ENCODE measurements around the gene AQP5.

The AQP5 gene

DNA sequence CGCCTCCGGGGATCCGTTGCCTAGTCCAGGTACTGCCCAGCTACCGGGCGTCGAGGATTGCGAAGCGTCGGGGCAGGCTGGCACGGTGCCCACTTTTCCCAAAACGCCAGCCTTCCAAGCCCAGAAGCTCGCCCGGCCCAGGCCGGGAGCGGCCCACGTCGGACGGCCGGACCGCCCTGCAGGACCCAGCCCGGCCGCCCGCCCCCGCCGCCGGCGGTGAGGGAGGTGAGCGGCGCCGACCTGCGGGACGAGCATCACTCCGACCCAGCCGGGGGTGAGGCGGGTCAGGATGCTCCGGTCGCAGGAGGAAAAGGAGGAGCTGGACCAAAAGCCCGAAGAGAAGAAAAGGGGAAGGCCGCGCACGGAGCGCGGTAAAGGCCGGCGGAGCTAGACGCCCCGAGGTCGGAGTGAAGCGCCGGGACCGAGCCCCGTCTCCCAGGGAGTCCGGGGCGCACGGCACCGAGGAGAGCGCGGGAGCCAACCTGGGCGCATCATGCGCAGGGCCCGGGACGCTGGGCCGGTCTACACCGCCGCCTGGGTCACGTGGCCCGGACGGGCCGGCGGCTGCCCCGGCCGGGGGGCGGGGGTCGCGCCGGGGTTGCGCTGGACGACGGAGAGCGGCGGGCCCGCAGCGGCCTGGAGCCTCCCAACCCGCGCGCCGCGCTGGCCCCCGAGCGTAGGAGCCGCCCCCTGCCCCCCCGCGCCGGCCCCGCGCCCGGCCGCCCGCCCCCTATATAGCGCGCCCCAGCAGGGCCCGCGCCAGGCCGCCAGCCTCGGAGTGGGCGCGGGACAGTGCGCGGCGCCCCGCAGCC, at the start of gene AQP5:
AQP5 (plus strand) TSS at position 762 of the 812 bp plus-strand sequence. CDS start 146 bp downstream, outside the sequence.
- no peak for DNase-seq (ENCODE audit: low read depth)
- TF ChIP-seq, protein P1, sequence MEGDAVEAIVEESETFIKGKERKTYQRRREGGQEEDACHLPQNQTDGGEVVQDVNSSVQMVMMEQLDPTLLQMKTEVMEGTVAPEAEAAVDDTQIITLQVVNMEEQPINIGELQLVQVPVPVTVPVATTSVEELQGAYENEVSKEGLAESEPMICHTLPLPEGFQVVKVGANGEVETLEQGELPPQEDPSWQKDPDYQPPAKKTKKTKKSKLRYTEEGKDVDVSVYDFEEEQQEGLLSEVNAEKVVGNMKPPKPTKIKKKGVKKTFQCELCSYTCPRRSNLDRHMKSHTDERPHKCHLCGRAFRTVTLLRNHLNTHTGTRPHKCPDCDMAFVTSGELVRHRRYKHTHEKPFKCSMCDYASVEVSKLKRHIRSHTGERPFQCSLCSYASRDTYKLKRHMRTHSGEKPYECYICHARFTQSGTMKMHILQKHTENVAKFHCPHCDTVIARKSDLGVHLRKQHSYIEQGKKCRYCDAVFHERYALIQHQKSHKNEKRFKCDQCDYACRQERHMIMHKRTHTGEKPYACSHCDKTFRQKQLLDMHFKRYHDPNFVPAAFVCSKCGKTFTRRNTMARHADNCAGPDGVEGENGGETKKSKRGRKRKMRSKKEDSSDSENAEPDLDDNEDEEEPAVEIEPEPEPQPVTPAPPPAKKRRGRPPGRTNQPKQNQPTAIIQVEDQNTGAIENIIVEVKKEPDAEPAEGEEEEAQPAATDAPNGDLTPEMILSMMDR (IDR thresholded peaks at IDR 0.05; ENCODE audit: control insufficient read depth, insufficient read depth, low read depth, low read length, missing control alignments): no peak
- no peak within 1 kb of the TSS; the same call in 1 of the 2 replicates for H3K4me3 ChIP-seq (ENCODE audit: control insufficient read depth, low read depth, low read length)

DNA sequence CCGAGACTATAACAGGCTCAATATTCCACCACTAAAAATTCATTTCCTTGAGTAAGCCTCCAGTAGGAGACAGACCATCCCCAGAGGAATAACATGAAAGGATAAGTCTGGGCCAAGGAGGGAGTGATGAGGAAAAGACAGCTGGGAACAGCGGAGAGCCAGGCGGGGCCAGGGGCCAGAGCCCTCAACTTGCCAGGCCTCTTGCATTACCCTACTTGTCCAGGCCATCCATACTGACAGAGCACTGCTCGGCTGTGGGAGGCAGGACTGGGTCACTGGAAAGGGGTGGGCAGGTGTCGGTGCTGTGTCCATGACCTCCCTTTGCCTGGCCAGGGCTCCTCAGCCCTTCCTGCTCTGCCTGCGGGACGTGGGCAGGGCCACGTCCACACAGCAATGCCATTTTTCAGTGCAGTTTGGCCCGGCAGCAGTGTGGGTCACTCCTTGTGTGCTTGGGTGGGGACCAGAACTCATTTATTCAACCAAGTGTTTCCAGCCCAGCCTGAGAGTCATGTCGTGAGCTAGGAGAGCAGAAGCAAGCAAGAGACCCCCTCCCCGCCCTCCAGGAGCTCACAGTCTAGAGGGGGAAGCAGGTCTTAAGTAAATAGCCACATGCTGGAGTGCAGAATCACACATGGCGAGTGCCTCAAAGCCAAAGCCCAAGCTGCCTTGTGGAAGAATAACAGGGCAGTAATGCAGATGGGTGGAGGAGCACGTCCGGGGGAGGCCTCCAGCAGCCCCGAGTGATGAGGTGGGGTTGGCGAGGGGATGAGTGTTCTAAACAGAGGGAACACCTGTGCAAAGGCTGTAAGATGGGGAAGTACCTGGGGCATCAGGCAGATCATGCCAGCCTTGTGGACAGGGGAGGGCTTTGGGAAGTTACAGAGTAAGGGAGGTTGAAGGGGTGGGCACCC, 49.1 kb upstream of the AQP5 start:
- TF ChIP-seq, protein P1 (IDR thresholded peaks at IDR 0.05; ENCODE audit: control insufficient read depth, insufficient read depth, low read depth, low read length, missing control alignments): no peak
- no peak overlapping the region for H3K4me3 ChIP-seq (ENCODE audit: control insufficient read depth, low read depth, low read length)
- DNase-seq (ENCODE audit: low read depth): no peak

DNA sequence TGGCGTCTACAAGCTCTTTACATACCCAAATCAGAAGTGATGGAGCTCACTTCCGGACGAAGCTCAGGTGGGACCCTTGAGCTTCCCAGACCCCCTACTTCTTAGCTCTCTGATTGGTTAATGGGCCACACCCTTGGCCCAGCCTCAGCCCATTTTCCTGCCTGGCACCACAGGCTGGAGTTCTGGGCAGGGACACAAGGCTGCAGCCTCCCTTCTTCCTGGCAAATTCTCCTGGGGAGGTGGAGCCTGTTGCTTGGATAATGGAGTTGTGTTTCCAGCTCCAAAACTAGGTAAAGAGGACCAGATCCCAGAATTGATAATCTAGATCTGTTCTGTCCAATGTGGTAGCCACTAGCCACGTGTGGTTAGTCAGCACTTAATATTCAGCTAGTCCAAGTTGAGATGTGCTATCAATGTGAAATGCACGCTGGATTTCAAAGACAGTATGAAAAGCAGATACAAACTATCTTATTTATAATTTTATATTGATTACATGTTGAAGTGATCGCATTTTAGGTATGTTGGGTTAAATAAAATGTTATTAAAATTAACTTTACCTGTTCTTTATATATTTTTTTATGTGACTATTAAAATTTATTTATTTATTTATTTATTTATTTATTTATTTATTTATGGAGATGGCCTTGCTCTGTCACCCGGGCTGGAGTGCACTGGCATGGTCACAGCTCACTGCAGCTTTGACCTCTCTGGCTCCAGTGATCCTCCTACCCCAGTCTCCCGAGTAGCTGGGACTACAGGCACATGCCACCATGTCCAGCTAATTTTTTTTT, 45.3 kb upstream of the AQP5 start:
- no peak for DNase-seq (ENCODE audit: low read depth)
- TF ChIP-seq, protein P1 (IDR thresholded peaks at IDR 0.05; ENCODE audit: control insufficient read depth, insufficient read depth, low read depth, low read length, missing control alignments): no peak
- no peak overlapping the region for H3K4me3 ChIP-seq (ENCODE audit: control insufficient read depth, low read depth, low read length)

DNA sequence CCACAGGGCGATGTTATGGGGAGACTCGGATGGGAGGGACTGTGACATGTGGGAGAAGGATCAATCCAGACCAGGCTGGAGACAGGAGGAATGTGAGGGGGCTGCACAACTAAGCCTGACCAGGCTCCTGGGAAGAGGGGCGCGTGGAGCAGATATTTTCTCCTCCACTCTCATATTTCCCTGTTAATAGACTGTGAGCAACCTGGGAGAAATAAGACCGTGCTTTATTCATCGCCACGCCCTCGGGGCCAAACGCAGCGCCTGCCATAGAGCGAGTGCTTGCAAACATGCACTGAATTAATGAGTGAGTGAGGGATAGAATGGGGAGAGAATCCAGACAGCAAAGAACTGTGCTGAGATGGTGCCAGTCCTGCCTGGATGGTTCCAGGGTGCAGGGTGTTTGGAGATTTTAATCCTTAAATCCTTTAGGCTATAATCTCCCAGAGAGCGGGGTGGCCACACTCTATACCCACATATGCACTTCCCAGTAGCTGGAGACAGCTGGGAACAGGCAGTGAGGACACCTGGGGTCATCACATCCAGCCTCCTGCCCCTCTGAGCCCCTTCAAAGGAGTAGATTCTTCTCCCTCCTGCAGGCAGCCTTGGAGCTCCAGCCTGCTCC, 44.4 kb upstream of the AQP5 start:
- TF ChIP-seq, protein P1 (IDR thresholded peaks at IDR 0.05; ENCODE audit: control insufficient read depth, insufficient read depth, low read depth, low read length, missing control alignments): no peak
- no peak overlapping the region for H3K4me3 ChIP-seq (ENCODE audit: control insufficient read depth, low read depth, low read length)
- no peak for DNase-seq (ENCODE audit: low read depth)

DNA sequence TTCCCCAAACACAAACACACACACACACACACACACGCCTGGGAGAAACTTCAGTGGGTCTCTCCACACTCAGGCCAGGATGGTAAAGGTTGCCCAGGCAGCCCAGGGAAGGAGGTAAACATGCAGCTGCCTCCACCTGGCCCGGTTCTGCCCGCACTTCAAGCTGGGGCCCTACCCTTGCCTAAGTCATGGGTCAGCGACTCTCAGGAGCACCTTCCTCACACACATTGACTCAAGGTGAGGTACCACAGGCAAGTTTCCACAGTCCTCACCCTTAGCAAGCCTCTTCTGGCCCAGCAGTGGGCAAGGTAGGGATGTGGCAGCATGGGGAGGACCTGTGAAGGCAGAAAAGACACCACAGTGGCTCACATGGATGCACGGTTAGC, 43.9 kb upstream of the AQP5 start:
- DNase-seq (ENCODE audit: low read depth): no peak
- no peak overlapping the region for H3K4me3 ChIP-seq (ENCODE audit: control insufficient read depth, low read depth, low read length)
- TF ChIP-seq, protein P1 (IDR thresholded peaks at IDR 0.05; ENCODE audit: control insufficient read depth, insufficient read depth, low read depth, low read length, missing control alignments): no peak

Data from AG09309 (cell line).